ENCODE results near the gene EPHB2. TPM values are rescaled to one million over a fixed set of nuclear protein-coding genes. Genes with fewer than 3 reads are reported as not detected.

Gene EPHB2
- total and polyA plus RNA-seq, 7 donors: 1.2 to 38.6 (median 3.0) TPM

- Histone ChIP-seq H3K27ac (no peak overlapping the region), H3K4me3 (no peak overlapping the region), H3K36me3 (no peaks in the 10 kb centered on the region), H3K27me3 (no peaks in the 10 kb centered on the region), H3K4me1 (no peaks in the 10 kb centered on the region), H3K9me3 (no peaks in the 10 kb centered on the region)
- no peak for TF ChIP-seq POLR2A (IDR thresholded peaks at IDR 0.05)
- TF ChIP-seq POLR2AphosphoS5 (IDR thresholded peaks at IDR 0.05): no peak
- TF ChIP-seq, protein P1, sequence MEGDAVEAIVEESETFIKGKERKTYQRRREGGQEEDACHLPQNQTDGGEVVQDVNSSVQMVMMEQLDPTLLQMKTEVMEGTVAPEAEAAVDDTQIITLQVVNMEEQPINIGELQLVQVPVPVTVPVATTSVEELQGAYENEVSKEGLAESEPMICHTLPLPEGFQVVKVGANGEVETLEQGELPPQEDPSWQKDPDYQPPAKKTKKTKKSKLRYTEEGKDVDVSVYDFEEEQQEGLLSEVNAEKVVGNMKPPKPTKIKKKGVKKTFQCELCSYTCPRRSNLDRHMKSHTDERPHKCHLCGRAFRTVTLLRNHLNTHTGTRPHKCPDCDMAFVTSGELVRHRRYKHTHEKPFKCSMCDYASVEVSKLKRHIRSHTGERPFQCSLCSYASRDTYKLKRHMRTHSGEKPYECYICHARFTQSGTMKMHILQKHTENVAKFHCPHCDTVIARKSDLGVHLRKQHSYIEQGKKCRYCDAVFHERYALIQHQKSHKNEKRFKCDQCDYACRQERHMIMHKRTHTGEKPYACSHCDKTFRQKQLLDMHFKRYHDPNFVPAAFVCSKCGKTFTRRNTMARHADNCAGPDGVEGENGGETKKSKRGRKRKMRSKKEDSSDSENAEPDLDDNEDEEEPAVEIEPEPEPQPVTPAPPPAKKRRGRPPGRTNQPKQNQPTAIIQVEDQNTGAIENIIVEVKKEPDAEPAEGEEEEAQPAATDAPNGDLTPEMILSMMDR (IDR thresholded peaks at IDR 0.05): no peak
- TF ChIP-seq EP300 (IDR thresholded peaks at IDR 0.05): no peak
- WGBS, 2 donors: 88 to 89% methylated on average over 9 of the region's 9 CpGs
- intact Hi-C loops (cut with DNase I): no loop called here
- no peak for DNase-seq
Observed at GRCh38 chr1:22853651-22854185, 143.1 kb downstream of the EPHB2 start.

- 77 to 83% methylated on average over 6 of the region's 6 CpGs for WGBS, 2 donors
- no peak for DNase-seq
- Histone ChIP-seq H3K4me3 (no peak overlapping the region), H3K9me3 (no peaks in the 10 kb centered on the region), H3K4me1 (no peaks in the 10 kb centered on the region), H3K36me3 (no peaks in the 10 kb centered on the region), H3K27ac (no peak overlapping the region), H3K27me3 (no peaks in the 10 kb centered on the region)
- TF ChIP-seq POLR2AphosphoS5 (IDR thresholded peaks at IDR 0.05): no peak
- TF ChIP-seq POLR2A (IDR thresholded peaks at IDR 0.05): no peak
- TF ChIP-seq EP300 (IDR thresholded peaks at IDR 0.05): no peak
- TF ChIP-seq, protein P1 (IDR thresholded peaks at IDR 0.05): no peak
- intact Hi-C loops (cut with DNase I): no loop called here
Observed at GRCh38 chr1:22854688-22855565, 144.3 kb downstream of the EPHB2 start.

DNA sequence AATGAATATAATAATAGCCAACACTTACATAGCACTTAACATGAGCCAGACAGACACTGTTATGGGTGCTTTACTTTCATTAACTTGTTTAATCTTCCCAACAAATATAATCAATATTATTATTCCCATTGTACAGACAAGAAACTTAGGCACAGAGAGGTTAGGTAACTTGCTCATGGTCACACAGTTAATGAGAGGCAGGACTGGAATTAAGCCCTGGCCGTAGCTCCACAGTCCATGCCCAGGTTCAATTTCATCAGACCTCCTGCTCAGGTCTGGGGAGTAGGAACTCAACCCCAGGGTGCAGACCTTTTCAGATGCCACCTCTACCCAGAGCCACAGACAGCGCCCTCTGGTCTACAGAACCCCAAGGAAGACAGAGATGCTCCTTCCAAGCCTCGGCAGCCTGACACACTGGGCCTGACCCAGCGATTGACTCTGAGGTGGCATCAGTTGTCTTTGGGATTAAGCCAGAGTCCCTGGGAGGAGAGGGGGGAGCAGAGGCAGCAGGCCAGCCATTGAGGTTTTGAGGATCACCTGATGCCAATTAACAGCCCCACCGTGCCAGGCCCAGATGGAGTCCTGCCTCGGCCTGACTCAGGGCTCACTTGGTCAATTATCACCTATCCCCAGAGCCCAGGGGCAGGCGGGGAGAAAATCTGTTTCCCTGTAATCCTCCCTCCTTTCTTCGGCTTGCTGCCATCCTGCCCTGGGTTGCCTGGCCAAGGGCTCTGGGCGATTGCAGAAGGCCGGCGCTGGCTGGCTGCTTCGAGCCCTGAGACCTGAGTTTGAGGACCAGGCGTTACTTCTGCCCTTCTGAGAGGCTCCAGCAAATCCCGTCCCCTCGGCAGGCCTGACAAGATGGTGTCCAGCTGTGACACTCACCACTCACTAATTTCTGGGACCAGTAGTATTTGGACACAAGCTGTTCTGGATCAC, 145.3 kb downstream of the EPHB2 start:
- no peak for TF ChIP-seq EP300 (IDR thresholded peaks at IDR 0.05)
- TF ChIP-seq, protein P1 (IDR thresholded peaks at IDR 0.05): no peak
- TF ChIP-seq POLR2AphosphoS5 (IDR thresholded peaks at IDR 0.05): no peak
- TF ChIP-seq POLR2A (IDR thresholded peaks at IDR 0.05): no peak
- no peak overlapping the region for H3K4me3 ChIP-seq
- H3K27ac ChIP-seq: no peak overlapping the region
- no peaks in the 10 kb centered on the region for H3K9me3 ChIP-seq
- 88 to 92% methylated on average over 15 of the region's 15 CpGs for WGBS, 2 donors
- DNase-seq: no peak
- H3K27me3 ChIP-seq: no peaks in the 10 kb centered on the region
- H3K4me1 ChIP-seq: no peaks in the 10 kb centered on the region
- H3K36me3 ChIP-seq: no peaks in the 10 kb centered on the region
- intact Hi-C loops (cut with DNase I): no loop called here

- no peaks in the 10 kb centered on the region for H3K36me3 ChIP-seq
Observed at GRCh38 chr1:22857661-22858060, 147.0 kb downstream of the EPHB2 start.

More at GRCh38 chr1:22857661-22858060, 147.0 kb downstream of the EPHB2 start:
- Histone ChIP-seq H3K9me3 (no peaks in the 10 kb centered on the region), H3K4me3 (no peak overlapping the region), H3K27me3 (no peaks in the 10 kb centered on the region), H3K27ac (no peak overlapping the region), H3K4me1 (peaks cover 0 to 6% (median 0%) of the 10 kb centered on the region in 4 donors)
- no peak for DNase-seq
- WGBS, 2 donors: 86 to 90% methylated on average over 7 of the region's 7 CpGs
- no peak for TF ChIP-seq EP300 (IDR thresholded peaks at IDR 0.05)
- TF ChIP-seq POLR2A (IDR thresholded peaks at IDR 0.05): no peak
- TF ChIP-seq POLR2AphosphoS5 (IDR thresholded peaks at IDR 0.05): no peak
- TF ChIP-seq, protein P1 (IDR thresholded peaks at IDR 0.05): no peak
- intact Hi-C loops (cut with DNase I): no loop called here

Measured in sigmoid colon (tissue), 7 donors.